Bronchial epithelial cell (primary cell): ENCODE results near the gene ANKRD55. TPM values are rescaled to one million over a fixed set of nuclear protein-coding genes. Genes with fewer than 3 reads are reported as not detected.

Experiments
- DNase-seq: peaks from one replicate; pipeline ENCODE4 v3.0.0-alpha.2; 2010; ENCODE audit warnings: low read depth
- FAIRE-seq: peaks from 2 replicates; lab custom pipeline; 2011; peaks lifted over from hg19 to GRCh38; lab: Jason Lieb, UNC
- H3K27me3 ChIP-seq: 2 replicates; pipeline ENCODE4 v1.5.1; 2011; ENCODE audit warnings: low read length; ENCODE audit not compliant: control insufficient read depth, insufficient read depth
- H3K36me3 ChIP-seq: 2 replicates; pipeline ENCODE4 v1.5.1; 2011; ENCODE audit warnings: low read length; ENCODE audit not compliant: control insufficient read depth, insufficient read depth
- H3K4me3 ChIP-seq: 2 replicates; pipeline ENCODE4 v1.5.1; 2011; ENCODE audit warnings: mild to moderate bottlenecking, low read depth, low read length, control low read depth
- CTCF ChIP-seq: IDR thresholded peaks from 2 replicates; pipeline ENCODE4 v1.5.1; 2011; ENCODE audit warnings: mild to moderate bottlenecking, moderate library complexity, low read length, control low read depth, inconsistent platforms; ENCODE audit not compliant: insufficient read depth, severe bottlenecking
- total RNA-seq: library from RNA; depleted of rRNA; stranded (reverse); fragments of >200 nt; gene quantifications from 2 replicates; pipeline ENCODE4 v1.2.1, GENCODE V29; 2014

The ANKRD55 gene
- total RNA-seq, 1 donor from 2014 or later, result not detected

- TF ChIP-seq CTCF, result no peak
- Histone ChIP-seq H3K27me3 (peaks cover 2% of the 10 kb centered on the region), H3K36me3 (no peaks in the 10 kb centered on the region), H3K4me3 (no peak overlapping the region)
- peak; percentile 56 for DNase-seq
- FAIRE-seq, result no peak
Observed at GRCh38 chr5:56054666-56055065, 178.5 kb downstream of the ANKRD55 start.

GRCh38 chr5:56053363-56053762, 179.8 kb downstream of the ANKRD55 start:
- no peak for TF ChIP-seq CTCF
- DNase-seq (no peak), FAIRE-seq (no peak)
- H3K27me3 ChIP-seq, result peaks cover 2% of the 10 kb centered on the region
- H3K36me3 ChIP-seq, result no peaks in the 10 kb centered on the region
- no peak overlapping the region for H3K4me3 ChIP-seq

GRCh38 chr5:56052735-56053134, 180.4 kb downstream of the ANKRD55 start:
- no peak for DNase-seq
- FAIRE-seq, result no peak

GRCh38 chr5:56050551-56051255, 182.4 kb downstream of the ANKRD55 start:
- no peak overlapping the region for H3K4me3 ChIP-seq
- H3K27me3 ChIP-seq, result no peaks in the 10 kb centered on the region
- no peak for TF ChIP-seq CTCF
- FAIRE-seq (no peak), DNase-seq (no peak)
- no peaks in the 10 kb centered on the region for H3K36me3 ChIP-seq

More at GRCh38 chr5:56052735-56053134, 180.4 kb downstream of the ANKRD55 start:
- Histone ChIP-seq H3K36me3 (no peaks in the 10 kb centered on the region), H3K27me3 (peaks cover 2% of the 10 kb centered on the region), H3K4me3 (no peak overlapping the region)
- no peak for TF ChIP-seq CTCF

Other genes with a start within 250 kb of the ANKRD55 start
- gene IL6ST, start 238.4 kb downstream of the ANKRD55 start, total RNA-seq, result 42.5 and 50.8 TPM in 2 replicates